SK-N-SH treated with all-trans-retinoic acid at 6 μM for 48 hours (cell line): ENCODE results near the gene PLCB4.

Experiments
- ARNTL ChIP-seq: fragments of 450-650 bp; formaldehyde crosslinking; IDR thresholded peaks from 2 replicates; pipeline ENCODE4 v1.5.0; 2020; ENCODE audit warnings: low read depth, mild to moderate bottlenecking, moderate library complexity, borderline replicate concordance
- ZC3H10 ChIP-seq: fragments of 250-450 bp; sonication (Bioruptor Pico); IDR thresholded peaks from 2 replicates; pipeline ENCODE4 v1.5.1; 2021; ENCODE audit warnings: mild to moderate bottlenecking, moderate library complexity
- ZFP3 ChIP-seq: fragments of 250-450 bp; sonication (Bioruptor Pico); IDR thresholded peaks from 2 replicates; pipeline ENCODE4 v1.5.0; 2020; ENCODE audit warnings: mild to moderate bottlenecking, moderate library complexity
- ZFP30 ChIP-seq: fragments of 450-650 bp; formaldehyde crosslinking; IDR thresholded peaks from 2 replicates; pipeline ENCODE4 v1.5.0; 2022; ENCODE audit warnings: mild to moderate bottlenecking, moderate library complexity
- TF ChIP-seq, protein P1 (sequence below): fragments of 250-450 bp; sonication (Bioruptor Pico); IDR thresholded peaks from 2 replicates; pipeline ENCODE4 v1.8.0; 2020; ENCODE audit warnings: mild to moderate bottlenecking, moderate library complexity, borderline replicate concordance
- TF ChIP-seq, protein P2 (sequence below): fragments of 250-450 bp; sonication (Bioruptor Pico); IDR thresholded peaks from 2 replicates; pipeline ENCODE4 v1.8.0; 2021; ENCODE audit warnings: low read depth, mild to moderate bottlenecking, moderate library complexity, borderline replicate concordance

DNA sequence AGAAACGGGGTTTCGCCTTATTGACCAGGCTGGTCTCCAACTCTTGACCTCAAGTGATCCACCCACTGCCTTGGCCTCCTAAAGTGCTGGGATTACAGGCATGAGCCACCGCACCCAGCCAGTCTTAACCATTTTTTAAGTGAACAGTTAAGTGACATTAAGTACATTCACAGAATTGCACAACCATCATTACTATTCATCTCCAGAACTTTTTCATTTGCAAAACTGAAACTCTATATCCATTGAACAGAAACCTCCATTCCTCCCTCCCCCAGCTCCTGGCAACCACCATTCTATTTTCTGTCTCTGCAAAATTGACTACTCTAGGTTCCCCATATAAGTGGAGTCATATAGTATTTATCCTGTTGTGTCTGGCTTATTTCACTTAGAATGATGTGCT, 59.7 kb downstream of the PLCB4 start:
- TF ChIP-seq ZFP3 (CRISPR knock-in tag) = no peak
- no peak for TF ChIP-seq ARNTL
- TF ChIP-seq, protein P1, sequence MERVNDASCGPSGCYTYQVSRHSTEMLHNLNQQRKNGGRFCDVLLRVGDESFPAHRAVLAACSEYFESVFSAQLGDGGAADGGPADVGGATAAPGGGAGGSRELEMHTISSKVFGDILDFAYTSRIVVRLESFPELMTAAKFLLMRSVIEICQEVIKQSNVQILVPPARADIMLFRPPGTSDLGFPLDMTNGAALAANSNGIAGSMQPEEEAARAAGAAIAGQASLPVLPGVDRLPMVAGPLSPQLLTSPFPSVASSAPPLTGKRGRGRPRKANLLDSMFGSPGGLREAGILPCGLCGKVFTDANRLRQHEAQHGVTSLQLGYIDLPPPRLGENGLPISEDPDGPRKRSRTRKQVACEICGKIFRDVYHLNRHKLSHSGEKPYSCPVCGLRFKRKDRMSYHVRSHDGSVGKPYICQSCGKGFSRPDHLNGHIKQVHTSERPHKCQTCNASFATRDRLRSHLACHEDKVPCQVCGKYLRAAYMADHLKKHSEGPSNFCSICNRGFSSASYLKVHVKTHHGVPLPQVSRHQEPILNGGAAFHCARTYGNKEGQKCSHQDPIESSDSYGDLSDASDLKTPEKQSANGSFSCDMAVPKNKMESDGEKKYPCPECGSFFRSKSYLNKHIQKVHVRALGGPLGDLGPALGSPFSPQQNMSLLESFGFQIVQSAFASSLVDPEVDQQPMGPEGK (CRISPR knock-in tag) = no peak
- TF ChIP-seq ZC3H10 (CRISPR knock-in tag) = no peak
- TF ChIP-seq ZFP30 (CRISPR knock-in tag) = no peak
- TF ChIP-seq, protein P2, sequence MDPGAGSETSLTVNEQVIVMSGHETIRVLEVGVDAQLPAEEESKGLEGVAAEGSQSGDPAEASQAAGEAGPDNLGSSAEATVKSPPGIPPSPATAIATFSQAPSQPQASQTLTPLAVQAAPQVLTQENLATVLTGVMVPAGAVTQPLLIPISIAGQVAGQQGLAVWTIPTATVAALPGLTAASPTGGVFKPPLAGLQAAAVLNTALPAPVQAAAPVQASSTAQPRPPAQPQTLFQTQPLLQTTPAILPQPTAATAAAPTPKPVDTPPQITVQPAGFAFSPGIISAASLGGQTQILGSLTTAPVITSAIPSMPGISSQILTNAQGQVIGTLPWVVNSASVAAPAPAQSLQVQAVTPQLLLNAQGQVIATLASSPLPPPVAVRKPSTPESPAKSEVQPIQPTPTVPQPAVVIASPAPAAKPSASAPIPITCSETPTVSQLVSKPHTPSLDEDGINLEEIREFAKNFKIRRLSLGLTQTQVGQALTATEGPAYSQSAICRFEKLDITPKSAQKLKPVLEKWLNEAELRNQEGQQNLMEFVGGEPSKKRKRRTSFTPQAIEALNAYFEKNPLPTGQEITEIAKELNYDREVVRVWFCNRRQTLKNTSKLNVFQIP (CRISPR knock-in tag) = no peak
